Astrocyte (in vitro differentiated cells and primary cell): ENCODE results near the gene C11orf42. TPM values are rescaled to one million over a fixed set of nuclear protein-coding genes. Genes with fewer than 3 reads are reported as not detected.

Experiments used
- DNase-seq: peaks from one replicate; pipeline ENCODE4 v3.0.0-alpha.2; 2010; ENCODE audit warnings: low read depth
- FAIRE-seq: peaks from 2 replicates; lab custom pipeline; 2011; peaks lifted over from hg19 to GRCh38; lab: Jason Lieb, UNC
- H2AFZ ChIP-seq: 2 replicates; pipeline ENCODE4 v1.6.0; 2012; ENCODE audit warnings: low read depth, low read length, inconsistent platforms
- H3K27ac ChIP-seq: 2 replicates; pipeline ENCODE4 v1.5.1; 2011; ENCODE audit warnings: low read depth, low read length, inconsistent platforms
- H3K27me3 ChIP-seq: 2 replicates; pipeline ENCODE4 v1.6.0; 2011; ENCODE audit warnings: low read length, inconsistent platforms; ENCODE audit not compliant: insufficient read depth
- H3K36me3 ChIP-seq: 2 replicates; pipeline ENCODE4 v1.5.1; 2011; ENCODE audit warnings: low read length, inconsistent platforms; ENCODE audit not compliant: insufficient read depth
- H3K4me1 ChIP-seq: 2 replicates; pipeline ENCODE4 v1.5.1; 2011; ENCODE audit warnings: low read length, inconsistent platforms; ENCODE audit not compliant: insufficient read depth
- H3K4me2 ChIP-seq: 2 replicates; pipeline ENCODE4 v1.6.0; 2012; ENCODE audit warnings: low read length, inconsistent platforms
- H3K4me3 ChIP-seq: 2 replicates; pipeline ENCODE4 v1.5.1; 2011; ENCODE audit warnings: low read depth, mild to moderate bottlenecking, low read length, inconsistent platforms; ENCODE audit not compliant: insufficient read depth
- H3K79me2 ChIP-seq: 2 replicates; pipeline ENCODE4 v1.6.0; 2012; ENCODE audit warnings: mild to moderate bottlenecking, low read length, inconsistent platforms; ENCODE audit not compliant: insufficient read depth
- H3K9ac ChIP-seq: 2 replicates; pipeline ENCODE4 v1.6.0; 2012; ENCODE audit warnings: mild to moderate bottlenecking, low read length, inconsistent platforms
- H3K9me3 ChIP-seq: 2 replicates; pipeline ENCODE4 v1.5.1; 2012; ENCODE audit warnings: low read depth, mild to moderate bottlenecking, low read length, inconsistent platforms; ENCODE audit not compliant: insufficient read depth
- H4K20me1 ChIP-seq: 2 replicates; pipeline ENCODE4 v1.6.0; 2012; ENCODE audit warnings: low read length, inconsistent platforms; ENCODE audit not compliant: insufficient read depth
- H3K27ac Mint-ChIP-seq: one replicate; pipeline ENCODE4 v1.8.0; 2021; ENCODE audit warnings: mild to moderate bottlenecking, mixed read lengths; ENCODE audit not compliant: unreplicated experiment
- H3K27me3 Mint-ChIP-seq: one replicate; pipeline ENCODE4 v1.8.0; 2021; ENCODE audit warnings: low read depth, mixed read lengths; ENCODE audit not compliant: unreplicated experiment
- H3K36me3 Mint-ChIP-seq: one replicate; pipeline ENCODE4 v1.8.0; 2021; ENCODE audit warnings: low read depth, mixed read lengths; ENCODE audit not compliant: unreplicated experiment
- H3K4me1 Mint-ChIP-seq: one replicate; pipeline ENCODE4 v1.8.0; 2021; ENCODE audit warnings: low read depth, mixed read lengths; ENCODE audit not compliant: unreplicated experiment
- H3K4me3 Mint-ChIP-seq: one replicate; pipeline ENCODE4 v1.8.0; 2021; ENCODE audit warnings: mild to moderate bottlenecking, moderate library complexity, mixed read lengths; ENCODE audit not compliant: unreplicated experiment
- H3K9me3 Mint-ChIP-seq: one replicate; pipeline ENCODE4 v1.8.0; 2021; ENCODE audit warnings: mild to moderate bottlenecking, mixed read lengths; ENCODE audit not compliant: unreplicated experiment
- CTCF ChIP-seq: IDR thresholded peaks from 2 replicates; pipeline ENCODE4 v1.5.1; 2011; ENCODE audit warnings: low read depth, mild to moderate bottlenecking, inconsistent platforms, low read length, moderate library complexity; ENCODE audit not compliant: insufficient read depth
- EZH2 ChIP-seq: IDR thresholded peaks from 2 replicates; pipeline ENCODE4 v1.6.1; 2012; ENCODE audit warnings: mild to moderate bottlenecking, low read length, inconsistent platforms; ENCODE audit not compliant: insufficient read depth
- total RNA-seq: library from RNA; stranded (reverse); gene quantifications from 2 replicates; pipeline ENCODE4 v1.2.1, GENCODE V29; 2021

Gene C11orf42
- total RNA-seq, 1 donor from 2014 or later, result not detected

- no peak overlapping the region for H3K4me3 ChIP-seq
- H4K20me1 ChIP-seq, result no peaks in the 10 kb centered on the region
- no peaks in the 10 kb centered on the region for H3K27me3 ChIP-seq
- H3K27ac ChIP-seq, result no peak overlapping the region
- H3K9me3 Mint-ChIP-seq, result peaks cover 1% of the 10 kb centered on the region
- no peaks in the 10 kb centered on the region for H3K27me3 Mint-ChIP-seq
- DNase-seq, result peak; percentile 28
- FAIRE-seq, result no peak
- H3K4me1 ChIP-seq, result no peaks in the 10 kb centered on the region
- H2AFZ ChIP-seq, result no peak overlapping the region
- H3K4me2 ChIP-seq, result no peak overlapping the region
- TF ChIP-seq EZH2 (no peak), CTCF (no peak)
- no peaks in the 10 kb centered on the region for H3K36me3 ChIP-seq
- no peaks in the 10 kb centered on the region for H3K79me2 ChIP-seq
- H3K27ac Mint-ChIP-seq, result no peak overlapping the region
- no peak overlapping the region for H3K4me3 Mint-ChIP-seq
- no peaks in the 10 kb centered on the region for H3K9me3 ChIP-seq
- H3K4me1 Mint-ChIP-seq, result peaks cover 28% of the 10 kb centered on the region
- H3K9ac ChIP-seq, result no peak overlapping the region
- peaks cover 8% of the 10 kb centered on the region for H3K36me3 Mint-ChIP-seq
These were observed 4.4 kb upstream of the C11orf42 start for GRCh38 chr11:6200975-6201374.

DNA sequence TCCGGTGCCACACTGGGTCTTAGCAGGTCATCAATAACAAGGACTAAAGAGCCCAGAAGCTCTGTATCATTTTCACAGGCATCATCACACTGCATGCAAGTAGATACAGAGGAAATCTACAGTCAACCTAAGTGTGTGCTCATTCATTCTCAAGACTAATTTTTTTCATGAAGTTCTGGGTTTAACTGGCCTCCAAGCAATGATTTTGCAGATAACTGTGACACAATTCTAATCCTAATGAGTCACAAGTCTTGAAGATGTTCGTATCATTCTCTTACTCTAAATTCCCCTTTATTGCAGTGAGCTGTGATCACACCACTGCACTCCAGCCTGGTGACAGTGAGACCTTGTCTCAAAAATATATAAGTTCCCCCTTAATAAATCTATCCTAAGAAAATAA lies 3.9 kb upstream of the C11orf42 start:
- no peaks in the 10 kb centered on the region for H4K20me1 ChIP-seq
- peaks cover 8% of the 10 kb centered on the region for H3K36me3 Mint-ChIP-seq
- no peaks in the 10 kb centered on the region for H3K36me3 ChIP-seq
- no peak overlapping the region for H3K9ac ChIP-seq
- no peak for FAIRE-seq
- peak; percentile 61 for DNase-seq
- H3K4me3 ChIP-seq, result no peak overlapping the region
- H3K4me3 Mint-ChIP-seq, result no peak overlapping the region
- H3K27ac Mint-ChIP-seq, result no peak overlapping the region
- H3K9me3 ChIP-seq, result no peaks in the 10 kb centered on the region
- no peaks in the 10 kb centered on the region for H3K79me2 ChIP-seq
- no peak for TF ChIP-seq CTCF
- no peak for TF ChIP-seq EZH2
- H3K27me3 Mint-ChIP-seq, result no peaks in the 10 kb centered on the region
- no peaks in the 10 kb centered on the region for H3K4me1 ChIP-seq
- H2AFZ ChIP-seq, result no peak overlapping the region
- no peaks in the 10 kb centered on the region for H3K9me3 Mint-ChIP-seq
- no peak overlapping the region for H3K27ac ChIP-seq
- no peaks in the 10 kb centered on the region for H3K27me3 ChIP-seq
- H3K4me1 Mint-ChIP-seq, result peaks cover 30% of the 10 kb centered on the region
- no peak overlapping the region for H3K4me2 ChIP-seq

GRCh38 chr11:6202041-6202440 lies 3.3 kb upstream of the C11orf42 start:
- FAIRE-seq (no peak), DNase-seq (peak; percentile 68)
- Histone ChIP-seq H3K36me3 (no peaks in the 10 kb centered on the region), H3K27ac (no peak overlapping the region), H3K9me3 (no peaks in the 10 kb centered on the region), H3K4me3 (no peak overlapping the region), H3K9ac (no peak overlapping the region), H4K20me1 (no peaks in the 10 kb centered on the region), H3K79me2 (no peaks in the 10 kb centered on the region), H3K27me3 (no peaks in the 10 kb centered on the region), H3K4me1 (no peaks in the 10 kb centered on the region), H2AFZ (no peak overlapping the region), H3K4me2 (no peak overlapping the region)
- Mint-ChIP-seq H3K4me3 (no peak overlapping the region), H3K27ac (no peak overlapping the region), H3K4me1 (peaks cover 33% of the 10 kb centered on the region), H3K27me3 (no peaks in the 10 kb centered on the region), H3K36me3 (peaks cover 8% of the 10 kb centered on the region), H3K9me3 (no peaks in the 10 kb centered on the region)
- TF ChIP-seq CTCF, result no peak
- TF ChIP-seq EZH2, result no peak
